HUES6 (cell line): ENCODE data around the gene DCC.

ENCODE experiments used
- H3K27ac ChIP-seq: 2 replicates; pipeline ENCODE4 v1.7.0; 2013; ENCODE audit warnings: low read depth, mild to moderate bottlenecking, low read length, inconsistent platforms
- H3K27me3 ChIP-seq: 2 replicates; pipeline ENCODE4 v1.6.1; 2013; ENCODE audit warnings: low read length; ENCODE audit not compliant: control insufficient read depth, insufficient read depth
- H3K36me3 ChIP-seq: 2 replicates; pipeline ENCODE4 v1.6.1; 2013; ENCODE audit warnings: low read length; ENCODE audit not compliant: control insufficient read depth, insufficient read depth
- H3K4me1 ChIP-seq: 2 replicates; pipeline ENCODE4 v1.6.1; 2013; ENCODE audit warnings: low read length; ENCODE audit not compliant: control insufficient read depth, insufficient read depth
- H3K4me3 ChIP-seq: 2 replicates; pipeline ENCODE4 v1.5.1; 2013; ENCODE audit warnings: low read depth, low read length
- H3K9ac ChIP-seq: one replicate; pipeline ENCODE4 v1.6.1; 2013; ENCODE audit warnings: mild to moderate bottlenecking, low read length
- H3K9me3 ChIP-seq: 2 replicates; pipeline ENCODE4 v1.6.1; 2013; ENCODE audit warnings: low read depth, low read length; ENCODE audit not compliant: control insufficient read depth, insufficient read depth

The DCC gene

DNA sequence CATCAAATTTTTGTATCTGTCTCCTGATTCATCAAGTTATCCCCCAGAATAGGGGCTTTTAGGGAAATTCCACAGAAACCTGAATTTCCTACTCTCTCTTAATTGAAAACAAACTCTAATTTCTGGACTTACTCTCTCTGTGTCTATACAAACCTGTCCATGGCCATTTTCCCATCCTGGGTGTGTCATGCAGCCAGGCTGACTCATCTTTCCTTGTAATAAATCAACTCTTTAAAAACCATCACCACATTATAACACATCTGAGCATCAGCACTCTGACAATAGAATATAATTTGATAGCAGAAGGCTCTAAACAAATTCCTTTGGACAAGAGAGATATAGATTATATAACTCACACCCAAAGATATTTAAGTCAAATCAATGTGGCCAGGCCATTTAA lies 610.2 kb downstream of the DCC start:
- no peak overlapping the region for H3K9ac ChIP-seq
- no peak overlapping the region for H3K27ac ChIP-seq
- H3K27me3 ChIP-seq = no peaks in the 10 kb centered on the region
- no peaks in the 10 kb centered on the region for H3K4me1 ChIP-seq
- no peaks in the 10 kb centered on the region for H3K9me3 ChIP-seq
- no peak overlapping the region for H3K4me3 ChIP-seq
- no peaks in the 10 kb centered on the region for H3K36me3 ChIP-seq

DNA sequence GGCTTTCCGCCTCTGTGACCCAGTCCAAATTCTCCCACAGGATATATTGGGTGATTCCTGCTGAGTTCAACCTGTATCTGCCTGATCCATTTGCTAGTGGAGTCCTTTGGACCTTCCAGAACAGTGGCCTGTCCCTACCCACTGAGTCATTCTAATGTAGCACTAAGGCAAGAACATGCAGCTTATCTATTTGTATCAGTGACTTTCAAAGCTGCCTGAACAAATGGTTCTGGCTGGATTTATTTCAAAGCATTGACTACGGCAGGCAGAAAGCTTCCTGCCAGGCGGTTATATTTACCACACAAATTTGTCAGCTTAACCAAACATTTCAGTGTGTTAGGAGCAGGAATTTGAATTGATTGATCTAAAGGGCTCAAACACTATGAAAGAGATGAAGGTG lies 613.4 kb downstream of the DCC start:
- Histone ChIP-seq H3K9ac (no peak overlapping the region), H3K36me3 (no peaks in the 10 kb centered on the region), H3K4me3 (no peak overlapping the region), H3K27me3 (no peaks in the 10 kb centered on the region), H3K9me3 (no peaks in the 10 kb centered on the region), H3K27ac (no peak overlapping the region), H3K4me1 (no peaks in the 10 kb centered on the region)

DNA sequence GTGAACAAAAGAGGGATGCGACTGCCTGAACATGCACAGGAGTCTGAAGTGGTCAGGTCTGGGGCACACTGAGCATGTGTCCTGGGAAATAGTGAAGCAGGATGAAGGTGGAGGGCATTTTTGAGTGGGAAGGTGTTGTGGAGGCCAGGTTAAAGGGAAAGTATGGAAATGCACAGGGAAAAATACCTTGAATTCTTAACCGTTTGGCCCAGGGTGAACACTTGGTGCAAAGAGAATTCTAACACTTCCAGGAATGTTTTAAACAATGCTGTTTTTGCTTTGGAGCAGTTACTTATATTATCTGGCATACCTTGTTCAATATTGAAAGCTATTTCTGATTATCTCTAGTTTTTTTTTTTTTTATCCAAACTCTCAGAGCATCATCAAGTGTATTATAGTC lies 623.5 kb downstream of the DCC start:
- Histone ChIP-seq H3K36me3 (no peaks in the 10 kb centered on the region), H3K4me3 (no peak overlapping the region), H3K4me1 (no peaks in the 10 kb centered on the region), H3K9me3 (no peaks in the 10 kb centered on the region), H3K27me3 (no peaks in the 10 kb centered on the region), H3K27ac (no peak overlapping the region), H3K9ac (no peak overlapping the region)

DNA sequence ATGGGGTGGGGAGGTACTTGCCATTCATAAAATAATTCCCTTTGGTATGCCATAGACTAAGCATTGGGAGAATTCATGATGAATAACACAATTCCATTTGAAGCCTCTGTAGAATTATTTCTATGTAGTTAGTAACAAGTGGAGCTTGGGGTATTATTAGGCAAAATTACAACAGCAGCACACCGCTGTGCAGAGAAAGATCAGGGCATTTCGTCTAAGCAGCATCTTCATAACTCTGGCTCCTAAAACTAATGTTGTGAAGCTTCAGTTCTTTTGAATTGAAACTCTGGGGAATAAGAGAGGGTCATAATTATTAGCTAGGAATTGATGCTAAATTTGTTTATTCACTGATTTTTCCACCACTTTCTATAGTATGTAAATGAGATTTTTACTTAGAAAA lies 630.7 kb downstream of the DCC start:
- no peaks in the 10 kb centered on the region for H3K4me1 ChIP-seq
- no peaks in the 10 kb centered on the region for H3K36me3 ChIP-seq
- H3K9ac ChIP-seq = no peak overlapping the region
- H3K27me3 ChIP-seq = no peaks in the 10 kb centered on the region
- no peak overlapping the region for H3K27ac ChIP-seq
- H3K4me3 ChIP-seq = no peak overlapping the region
- H3K9me3 ChIP-seq = no peaks in the 10 kb centered on the region

DNA sequence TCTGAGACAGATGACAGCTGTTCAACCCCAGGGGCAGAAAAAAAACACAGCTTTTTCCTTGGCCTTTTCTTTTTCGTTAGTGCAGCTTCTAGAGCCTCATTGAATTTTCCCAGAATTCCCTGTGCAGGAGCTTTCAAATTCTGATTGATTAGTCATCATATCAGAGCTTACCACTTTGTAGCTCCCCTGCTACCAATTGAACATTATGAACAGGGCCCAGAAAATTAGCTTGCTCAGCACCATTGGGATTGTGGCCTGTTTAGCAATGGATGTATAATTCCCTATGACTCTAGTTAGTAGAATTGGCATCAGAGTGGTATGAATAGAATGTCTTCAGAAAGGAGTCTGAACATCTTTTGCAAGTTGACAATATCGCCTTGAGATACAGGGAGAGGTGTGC lies 631.1 kb downstream of the DCC start:
- Histone ChIP-seq H3K9ac (no peak overlapping the region), H3K36me3 (no peaks in the 10 kb centered on the region), H3K4me3 (no peak overlapping the region), H3K9me3 (no peaks in the 10 kb centered on the region), H3K27ac (no peak overlapping the region), H3K4me1 (no peaks in the 10 kb centered on the region), H3K27me3 (no peaks in the 10 kb centered on the region)

DNA sequence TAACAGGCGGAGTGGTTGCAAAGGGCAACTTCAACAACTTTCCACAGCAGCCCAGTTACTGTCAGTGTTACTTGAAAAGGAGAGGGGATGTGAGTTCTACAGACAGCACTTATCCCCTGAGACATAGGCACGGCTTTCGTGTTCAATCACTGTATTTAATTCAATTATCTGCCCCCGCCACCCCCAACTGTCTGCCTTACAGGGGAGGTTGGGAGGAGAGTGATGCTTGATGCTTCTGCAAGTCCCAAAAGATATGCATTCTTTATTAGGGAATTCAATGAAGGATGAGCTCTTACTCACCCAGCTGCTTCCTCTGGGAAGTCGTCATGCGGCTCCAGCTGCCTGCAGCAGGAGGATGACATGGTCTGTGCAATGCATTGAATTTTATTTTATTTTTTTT lies 639.9 kb downstream of the DCC start:
- Histone ChIP-seq H3K27ac (no peak overlapping the region), H3K36me3 (no peaks in the 10 kb centered on the region), H3K9ac (no peak overlapping the region), H3K4me3 (no peak overlapping the region), H3K9me3 (no peaks in the 10 kb centered on the region), H3K27me3 (no peaks in the 10 kb centered on the region), H3K4me1 (no peaks in the 10 kb centered on the region)

DNA sequence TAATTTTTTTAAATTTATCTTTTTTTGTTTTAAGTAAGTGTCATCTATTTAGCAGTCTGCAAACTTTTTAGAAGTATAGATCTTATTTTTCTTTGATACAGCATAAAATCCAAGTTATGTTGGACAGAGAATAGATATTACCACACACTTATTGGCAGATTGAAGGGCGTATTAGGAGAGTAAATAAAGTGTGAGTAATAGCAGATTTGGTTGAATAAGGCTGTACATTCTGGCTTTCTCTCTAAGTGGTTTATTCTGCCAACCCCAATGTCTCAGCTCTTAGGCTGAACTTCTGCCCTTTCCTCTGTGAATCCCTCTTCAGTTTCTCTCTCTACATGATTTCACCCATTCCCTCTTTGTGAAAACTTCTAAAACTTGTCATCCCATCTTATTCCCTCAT lies 651.2 kb downstream of the DCC start:
- Histone ChIP-seq H3K27ac (no peak overlapping the region), H3K9ac (no peak overlapping the region), H3K4me1 (no peaks in the 10 kb centered on the region), H3K4me3 (no peak overlapping the region), H3K27me3 (no peaks in the 10 kb centered on the region), H3K36me3 (no peaks in the 10 kb centered on the region), H3K9me3 (no peaks in the 10 kb centered on the region)

DNA sequence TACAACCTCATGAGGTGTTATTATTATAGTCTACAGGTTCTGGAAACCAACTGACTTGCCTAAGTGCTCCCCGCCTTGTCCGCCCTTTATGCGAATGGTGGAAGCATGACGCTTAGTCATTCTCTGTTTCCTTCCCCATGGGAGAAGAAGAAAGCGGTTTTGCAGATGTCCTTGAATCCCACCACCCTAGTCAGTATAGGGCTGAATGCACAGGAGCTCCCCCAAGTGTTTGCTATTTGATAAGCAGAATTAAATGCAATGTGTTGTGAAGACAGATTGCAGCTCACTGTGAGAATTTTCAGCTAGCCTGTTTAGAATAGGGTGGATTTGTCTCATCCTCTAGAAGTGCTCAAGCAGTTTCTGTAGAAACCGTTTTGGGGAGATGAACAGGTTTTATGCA lies 652.0 kb downstream of the DCC start:
- H3K4me1 ChIP-seq = no peaks in the 10 kb centered on the region
- no peak overlapping the region for H3K27ac ChIP-seq
- no peak overlapping the region for H3K4me3 ChIP-seq
- H3K9me3 ChIP-seq = no peaks in the 10 kb centered on the region
- H3K9ac ChIP-seq = no peak overlapping the region
- H3K36me3 ChIP-seq = no peaks in the 10 kb centered on the region
- H3K27me3 ChIP-seq = no peaks in the 10 kb centered on the region

DNA sequence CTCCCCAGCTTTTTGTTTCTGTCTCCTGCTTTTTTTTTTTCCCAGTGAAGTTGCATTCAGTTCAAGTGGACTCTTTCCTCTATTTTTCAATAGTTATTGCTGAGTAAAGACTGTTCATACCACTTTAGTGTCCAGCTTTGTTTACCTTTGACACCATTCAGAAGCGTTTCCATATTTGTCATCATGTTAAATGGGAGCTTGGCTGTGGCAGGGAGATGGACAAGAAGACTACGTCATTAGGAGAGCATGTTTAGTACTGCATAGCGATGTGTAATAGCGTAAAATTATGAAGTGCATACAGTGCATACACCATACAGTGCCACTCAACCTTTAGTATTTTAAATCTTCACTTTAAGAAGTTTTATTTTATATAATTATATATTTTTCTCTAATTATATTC lies 655.9 kb downstream of the DCC start:
- no peak overlapping the region for H3K27ac ChIP-seq
- H3K27me3 ChIP-seq = no peaks in the 10 kb centered on the region
- H3K4me3 ChIP-seq = no peak overlapping the region
- H3K36me3 ChIP-seq = no peaks in the 10 kb centered on the region
- H3K4me1 ChIP-seq = no peaks in the 10 kb centered on the region
- H3K9me3 ChIP-seq = no peaks in the 10 kb centered on the region
- H3K9ac ChIP-seq = no peak overlapping the region

DNA sequence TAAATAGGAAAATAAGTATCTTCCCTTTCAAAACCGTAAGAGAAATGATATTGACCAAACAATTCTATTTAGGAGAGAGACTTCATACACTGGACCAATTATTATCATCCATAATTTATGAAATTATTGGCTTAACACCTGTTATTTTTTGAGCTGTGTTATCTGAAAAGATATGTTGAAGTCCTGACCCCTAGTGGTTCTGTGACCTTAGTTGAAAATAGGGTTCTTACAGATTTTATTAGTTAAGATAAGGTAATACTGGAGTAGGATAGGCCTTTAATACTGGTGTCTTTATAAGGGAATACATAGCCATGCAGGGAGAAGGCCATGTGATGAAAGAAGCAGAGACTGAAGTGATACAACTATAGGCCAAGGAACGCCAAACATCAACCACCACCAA lies 659.6 kb downstream of the DCC start:
- Histone ChIP-seq H3K4me1 (no peaks in the 10 kb centered on the region), H3K27ac (no peak overlapping the region), H3K4me3 (no peak overlapping the region)

DNA sequence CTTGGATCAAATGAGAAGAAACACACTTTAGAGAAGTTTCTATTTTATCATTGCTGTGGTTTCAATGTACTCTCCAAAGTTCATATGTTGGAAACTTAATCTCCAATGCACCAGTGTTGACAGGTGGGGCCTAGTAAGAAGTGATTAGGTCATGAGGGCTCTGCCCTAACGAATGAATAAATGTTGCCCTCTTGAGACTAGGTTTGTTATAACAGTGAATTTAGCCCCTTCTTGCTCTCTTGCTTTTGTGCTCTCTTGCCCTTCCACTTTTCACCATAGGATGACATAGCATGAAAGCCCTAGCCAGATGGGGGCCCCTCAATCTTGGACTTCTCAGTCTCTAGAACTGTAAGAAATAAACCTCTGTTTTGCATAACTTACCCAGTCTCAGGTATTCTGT lies 664.8 kb downstream of the DCC start:
- H3K36me3 ChIP-seq = no peaks in the 10 kb centered on the region
- H3K4me1 ChIP-seq = no peaks in the 10 kb centered on the region
- H3K27ac ChIP-seq = no peak overlapping the region
- no peaks in the 10 kb centered on the region for H3K9me3 ChIP-seq
- H3K27me3 ChIP-seq = no peaks in the 10 kb centered on the region
- no peak overlapping the region for H3K4me3 ChIP-seq
- H3K9ac ChIP-seq = no peak overlapping the region

More for the DNA sequence above, 659.6 kb downstream of the DCC start:
- H3K9ac ChIP-seq = no peak overlapping the region
- no peaks in the 10 kb centered on the region for H3K27me3 ChIP-seq
- H3K36me3 ChIP-seq = no peaks in the 10 kb centered on the region
- H3K9me3 ChIP-seq = no peaks in the 10 kb centered on the region

DNA sequence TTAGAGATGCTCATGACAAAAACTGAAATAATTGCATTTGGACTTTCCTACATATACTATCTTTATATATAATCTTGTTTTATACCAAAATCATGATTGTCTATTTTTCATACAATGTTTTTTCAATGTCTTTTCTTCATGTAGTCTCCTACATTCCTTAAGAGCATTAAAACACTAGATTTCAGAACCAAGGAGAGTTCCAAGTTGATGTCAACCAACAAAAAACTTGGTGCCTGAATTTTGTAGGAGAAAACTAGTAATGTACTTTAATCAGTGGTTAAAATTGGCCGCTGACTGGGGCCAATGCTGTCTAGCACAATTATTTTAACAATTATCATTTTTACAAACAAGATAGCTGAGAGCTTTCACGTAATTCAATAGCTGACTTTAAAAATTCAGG lies 678.8 kb downstream of the DCC start:
- Histone ChIP-seq H3K4me3 (no peak overlapping the region), H3K9ac (no peak overlapping the region), H3K9me3 (no peaks in the 10 kb centered on the region), H3K36me3 (no peaks in the 10 kb centered on the region), H3K4me1 (no peaks in the 10 kb centered on the region), H3K27ac (no peak overlapping the region), H3K27me3 (no peaks in the 10 kb centered on the region)
